Subcutaneous abdominal adipose tissue (tissue), 5 donors: ENCODE results near the gene KIAA1671.

Experiments used
- H3K27ac ChIP-seq: one replicate; pipeline ENCODE4 v1.7.0; 2013; ENCODE audit warnings: low read depth, mild to moderate bottlenecking, inconsistent platforms, low read length, moderate library complexity
- H3K27me3 ChIP-seq, 5 donors: one replicate each; pipeline ENCODE4 v1.7.0; 2013; ENCODE audit warnings: low read length in 5 of 5, inconsistent platforms in 1 of 5; ENCODE audit not compliant: control insufficient read depth in 5 of 5, insufficient read depth in 4 of 5
- H3K36me3 ChIP-seq, 5 donors: one replicate each; pipeline ENCODE4 v1.7.0; 2013; ENCODE audit warnings: low read length in 5 of 5; ENCODE audit not compliant: control insufficient read depth in 5 of 5, insufficient read depth in 5 of 5
- H3K4me1 ChIP-seq, 5 donors: one replicate each; pipeline ENCODE4 v1.7.0; 2013; ENCODE audit warnings: low read length in 5 of 5, mild to moderate bottlenecking in 3 of 5, moderate library complexity in 1 of 5; ENCODE audit not compliant: control insufficient read depth in 5 of 5, insufficient read depth in 5 of 5
- H3K4me3 ChIP-seq, 5 donors: one replicate each; pipeline ENCODE4 v1.7.0; 2013; ENCODE audit warnings: low read length in 5 of 5, low read depth in 1 of 5
- H3K9ac ChIP-seq, 5 donors: one replicate each; pipeline ENCODE4 v1.7.0; 2013; ENCODE audit warnings: low read length in 5 of 5, mild to moderate bottlenecking in 4 of 5, moderate library complexity in 3 of 5
- H3K9me3 ChIP-seq, 5 donors: one replicate each; pipeline ENCODE4 v1.7.0; 2013; ENCODE audit warnings: low read length in 5 of 5; ENCODE audit not compliant: control insufficient read depth in 5 of 5
- donor health status: healthy.
- donor health status: healthy.
- donor health status: healthy.
- donor health status: healthy.
- donor health status: healthy.

Gene KIAA1671

GRCh38 chr22:25070956-25071355, 118.4 kb downstream of the KIAA1671 start:
- Histone ChIP-seq H3K4me3 (no peak overlapping the region), H3K27me3 (peaks cover 0 to 8% (median 3%) of the 10 kb centered on the region in 5 donors), H3K27ac (no peak overlapping the region), H3K9ac (no peak overlapping the region), H3K36me3 (no peaks in the 10 kb centered on the region), H3K4me1 (peaks cover 2 to 17% (median 7%) of the 10 kb centered on the region in 5 donors), H3K9me3 (no peaks in the 10 kb centered on the region)

DNA sequence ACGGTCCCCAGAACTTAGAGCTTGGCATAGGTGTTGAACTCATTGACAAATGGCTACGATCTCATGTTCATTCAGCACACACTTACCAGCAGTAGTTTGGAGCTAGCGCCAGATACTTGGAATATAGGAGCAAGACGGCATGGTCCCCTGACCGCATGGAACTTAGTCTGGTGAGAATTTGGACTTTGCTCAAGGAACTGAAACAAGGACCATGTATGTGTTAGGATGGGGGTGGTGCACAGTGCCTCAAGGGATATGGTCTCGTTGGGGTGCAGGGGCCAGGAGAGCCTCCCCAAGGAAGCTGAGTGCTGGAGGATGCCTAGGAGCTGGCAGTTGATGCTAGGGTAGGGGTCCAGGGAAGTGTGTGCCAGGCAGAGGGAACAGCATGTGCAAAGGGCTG, 119.2 kb downstream of the KIAA1671 start:
- Histone ChIP-seq H3K9ac (no peak overlapping the region), H3K4me1 (peaks cover 2 to 17% (median 7%) of the 10 kb centered on the region in 5 donors), H3K9me3 (no peaks in the 10 kb centered on the region), H3K27me3 (peaks cover 0 to 8% (median 3%) of the 10 kb centered on the region in 5 donors), H3K27ac (no peak overlapping the region), H3K36me3 (no peaks in the 10 kb centered on the region), H3K4me3 (no peak overlapping the region)

- Histone ChIP-seq H3K27ac (no peak overlapping the region), H3K4me3 (no peak overlapping the region), H3K27me3 (peaks cover 0 to 8% (median 3%) of the 10 kb centered on the region in 5 donors), H3K9ac (no peak overlapping the region), H3K36me3 (no peaks in the 10 kb centered on the region), H3K9me3 (no peaks in the 10 kb centered on the region), H3K4me1 (peaks cover 2 to 17% (median 7%) of the 10 kb centered on the region in 5 donors)
Measured at GRCh38 chr22:25072406-25072805, 119.9 kb downstream of the KIAA1671 start.

- peaks cover 0 to under 1% (median 0%) of the 10 kb centered on the region in 5 donors for H3K4me1 ChIP-seq
Measured at GRCh38 chr22:25076336-25076735, 123.8 kb downstream of the KIAA1671 start.

GRCh38 chr22:25077056-25077455, 124.5 kb downstream of the KIAA1671 start:
- no peaks in the 10 kb centered on the region for H3K27me3 ChIP-seq
- H3K4me3 ChIP-seq, result no peak overlapping the region
- no peaks in the 10 kb centered on the region for H3K4me1 ChIP-seq
- no peaks in the 10 kb centered on the region for H3K9me3 ChIP-seq
- H3K27ac ChIP-seq, result no peak overlapping the region
- H3K36me3 ChIP-seq, result no peaks in the 10 kb centered on the region
- no peak overlapping the region for H3K9ac ChIP-seq

More at GRCh38 chr22:25076336-25076735, 123.8 kb downstream of the KIAA1671 start:
- no peak overlapping the region for H3K27ac ChIP-seq
- H3K36me3 ChIP-seq, result no peaks in the 10 kb centered on the region
- no peaks in the 10 kb centered on the region for H3K9me3 ChIP-seq
- H3K9ac ChIP-seq, result no peak overlapping the region
- no peaks in the 10 kb centered on the region for H3K27me3 ChIP-seq
- no peak overlapping the region for H3K4me3 ChIP-seq

DNA sequence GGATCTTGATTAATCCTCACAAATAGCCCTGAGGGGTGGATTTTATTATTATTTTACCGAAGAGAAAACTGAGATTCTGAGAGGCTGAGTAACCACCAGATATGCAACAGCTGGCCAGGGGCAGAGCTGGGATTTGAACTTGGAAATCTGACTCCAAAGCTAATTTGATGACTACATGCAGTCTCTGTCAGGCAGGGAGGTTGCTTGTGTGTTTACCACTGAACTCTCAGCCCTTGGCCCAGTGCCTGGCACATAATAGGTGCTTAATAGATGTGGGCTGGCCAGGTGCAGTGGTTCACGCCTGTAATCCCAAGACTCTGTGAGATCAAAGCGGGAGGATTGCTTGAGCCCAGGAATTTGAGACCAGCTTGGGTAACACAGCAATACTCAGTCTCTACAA, 125.4 kb downstream of the KIAA1671 start:
- H3K4me1 ChIP-seq, result peaks cover 0 to 2% (median 0%) of the 10 kb centered on the region in 5 donors
- no peak overlapping the region for H3K4me3 ChIP-seq
- H3K27me3 ChIP-seq, result no peaks in the 10 kb centered on the region
- no peak overlapping the region for H3K27ac ChIP-seq
- no peaks in the 10 kb centered on the region for H3K9me3 ChIP-seq
- H3K36me3 ChIP-seq, result no peaks in the 10 kb centered on the region
- no peak overlapping the region for H3K9ac ChIP-seq

- no peak overlapping the region for H3K27ac ChIP-seq
Measured at GRCh38 chr22:25078591-25078990, 126.1 kb downstream of the KIAA1671 start.

DNA sequence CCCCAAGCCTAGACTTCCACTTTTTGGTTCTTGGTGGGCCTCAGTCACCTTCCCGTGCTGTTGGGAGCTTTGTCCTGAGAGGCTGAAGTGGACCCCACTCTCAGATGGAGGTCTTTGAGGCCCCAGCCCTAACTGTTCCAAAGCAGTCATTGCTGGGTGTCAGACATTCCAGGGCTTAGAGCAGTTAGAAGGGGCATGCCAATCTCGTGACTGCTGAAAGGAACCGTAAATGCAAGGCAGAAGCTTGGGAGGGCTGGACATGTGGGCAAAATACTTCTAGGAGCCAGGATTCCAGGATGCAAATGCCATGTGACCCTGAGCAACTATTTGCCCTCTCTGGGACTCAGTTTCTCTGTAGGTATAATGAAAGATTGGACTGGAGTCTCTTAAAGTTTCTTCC, 128.3 kb downstream of the KIAA1671 start:
- Histone ChIP-seq H3K27me3 (no peaks in the 10 kb centered on the region), H3K4me1 (peaks cover 0 to 17% (median 0%) of the 10 kb centered on the region in 5 donors), H3K4me3 (no peak overlapping the region), H3K27ac (no peak overlapping the region), H3K9me3 (peaks cover 0 to 6% (median 0%) of the 10 kb centered on the region in 5 donors), H3K9ac (no peak overlapping the region), H3K36me3 (no peaks in the 10 kb centered on the region)

More at GRCh38 chr22:25078591-25078990, 126.1 kb downstream of the KIAA1671 start:
- Histone ChIP-seq H3K9me3 (no peaks in the 10 kb centered on the region), H3K4me3 (no peak overlapping the region), H3K27me3 (no peaks in the 10 kb centered on the region), H3K4me1 (peaks cover 0 to 8% (median 0%) of the 10 kb centered on the region in 5 donors), H3K36me3 (no peaks in the 10 kb centered on the region), H3K9ac (no peak overlapping the region)

GRCh38 chr22:25081409-25081824, 128.9 kb downstream of the KIAA1671 start:
- H3K27ac ChIP-seq, result no peak overlapping the region
- H3K9me3 ChIP-seq, result peaks cover 0 to 6% (median 0%) of the 10 kb centered on the region in 5 donors
- H3K4me1 ChIP-seq, result peaks cover 2 to 22% (median 4%) of the 10 kb centered on the region in 5 donors
- H3K36me3 ChIP-seq, result no peaks in the 10 kb centered on the region
- no peak overlapping the region for H3K4me3 ChIP-seq
- H3K9ac ChIP-seq, result no peak overlapping the region
- H3K27me3 ChIP-seq, result no peaks in the 10 kb centered on the region

GRCh38 chr22:25082096-25082495, 129.6 kb downstream of the KIAA1671 start:
- Histone ChIP-seq H3K4me1 (peaks cover 6 to 29% (median 9%) of the 10 kb centered on the region in 5 donors), H3K9ac (no peak overlapping the region), H3K27me3 (no peaks in the 10 kb centered on the region), H3K4me3 (no peak overlapping the region), H3K27ac (no peak overlapping the region), H3K9me3 (peaks cover 0 to 6% (median 0%) of the 10 kb centered on the region in 5 donors), H3K36me3 (no peaks in the 10 kb centered on the region)
